Measurements from ENCODE around the gene KCNIP4. TPM values are rescaled to one million over a fixed set of nuclear protein-coding genes. Genes with fewer than 3 reads are reported as not detected.

Gene KCNIP4
- total and polyA plus RNA-seq, 11 donors: 0.19 TPM; not detected in 10

- intact Hi-C loops (cut with DNase I): no loop called here
- DNase-seq (no peak), ATAC-seq (no peak)
- Histone ChIP-seq H3K36me3 (no peaks in the 10 kb centered on the region), H3K4me1 (no peaks in the 10 kb centered on the region), H3K27me3 (no peaks in the 10 kb centered on the region), H3K4me3 (no peak overlapping the region), H3K27ac (no peak overlapping the region), H3K9me3 (no peaks in the 10 kb centered on the region)
- WGBS, 4 donors: 71 to 92% (median 77%) methylated on average over 3 of the region's 3 CpGs
- TF ChIP-seq POLR2A (IDR thresholded peaks at IDR 0.05): no peak
- TF ChIP-seq, protein P1, sequence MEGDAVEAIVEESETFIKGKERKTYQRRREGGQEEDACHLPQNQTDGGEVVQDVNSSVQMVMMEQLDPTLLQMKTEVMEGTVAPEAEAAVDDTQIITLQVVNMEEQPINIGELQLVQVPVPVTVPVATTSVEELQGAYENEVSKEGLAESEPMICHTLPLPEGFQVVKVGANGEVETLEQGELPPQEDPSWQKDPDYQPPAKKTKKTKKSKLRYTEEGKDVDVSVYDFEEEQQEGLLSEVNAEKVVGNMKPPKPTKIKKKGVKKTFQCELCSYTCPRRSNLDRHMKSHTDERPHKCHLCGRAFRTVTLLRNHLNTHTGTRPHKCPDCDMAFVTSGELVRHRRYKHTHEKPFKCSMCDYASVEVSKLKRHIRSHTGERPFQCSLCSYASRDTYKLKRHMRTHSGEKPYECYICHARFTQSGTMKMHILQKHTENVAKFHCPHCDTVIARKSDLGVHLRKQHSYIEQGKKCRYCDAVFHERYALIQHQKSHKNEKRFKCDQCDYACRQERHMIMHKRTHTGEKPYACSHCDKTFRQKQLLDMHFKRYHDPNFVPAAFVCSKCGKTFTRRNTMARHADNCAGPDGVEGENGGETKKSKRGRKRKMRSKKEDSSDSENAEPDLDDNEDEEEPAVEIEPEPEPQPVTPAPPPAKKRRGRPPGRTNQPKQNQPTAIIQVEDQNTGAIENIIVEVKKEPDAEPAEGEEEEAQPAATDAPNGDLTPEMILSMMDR (IDR thresholded peaks at IDR 0.05): no peak
Measured at GRCh38 chr4:21571100-21571499, 377.5 kb downstream of the KCNIP4 start.

DNA sequence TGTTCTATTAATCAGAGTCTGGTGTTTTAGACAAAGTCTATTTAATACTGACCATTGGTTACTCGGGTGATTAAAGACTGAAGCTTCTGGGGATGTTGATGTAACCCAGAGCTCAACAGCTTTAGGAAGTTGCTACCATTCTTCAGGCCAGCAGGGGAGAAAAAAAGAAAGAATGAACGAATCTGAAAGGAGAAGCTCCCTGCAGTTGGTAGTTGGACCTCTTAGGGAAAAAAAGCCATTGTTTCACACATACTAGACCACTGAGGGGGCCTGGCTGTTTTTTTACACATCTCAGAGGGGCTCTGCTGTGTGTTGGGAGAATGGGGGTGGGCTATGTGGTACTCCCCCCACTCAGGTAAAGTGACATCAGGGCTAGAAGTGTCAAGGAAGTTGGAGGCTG is 378.9 kb downstream of the KCNIP4 start:
- DNase-seq: no peak

GRCh38 chr4:21555083-21555482 is 393.5 kb downstream of the KCNIP4 start:
- 56 to 84% (median 70%) methylated on average over 3 of the region's 3 CpGs for WGBS, 4 donors
- Histone ChIP-seq H3K4me3 (no peak overlapping the region), H3K27ac (no peak overlapping the region), H3K36me3 (no peaks in the 10 kb centered on the region), H3K9me3 (no peaks in the 10 kb centered on the region), H3K27me3 (peaks cover 0 to 3% (median 0%) of the 10 kb centered on the region in 9 donors), H3K4me1 (peaks cover 0 to 5% (median 0%) of the 10 kb centered on the region in 12 donors)
- TF ChIP-seq, protein P1 (IDR thresholded peaks at IDR 0.05): no peak
- no peak for TF ChIP-seq POLR2A (IDR thresholded peaks at IDR 0.05)
- ATAC-seq (no peak), DNase-seq (no peak)
- intact Hi-C loops (cut with DNase I): no loop called here

More for the DNA sequence above, 378.9 kb downstream of the KCNIP4 start:
- WGBS, 4 donors: 46 to 60% (median 55%) methylated on average over 2 of the region's 2 CpGs
- H3K9me3 ChIP-seq: no peaks in the 10 kb centered on the region
- H3K36me3 ChIP-seq: no peaks in the 10 kb centered on the region
- H3K27me3 ChIP-seq: no peaks in the 10 kb centered on the region
- H3K27ac ChIP-seq: no peak overlapping the region
- H3K4me1 ChIP-seq: no peaks in the 10 kb centered on the region
- intact Hi-C loops (cut with DNase I): no loop called here
- H3K4me3 ChIP-seq: no peak overlapping the region
- TF ChIP-seq, protein P1 (IDR thresholded peaks at IDR 0.05): no peak
- TF ChIP-seq POLR2A (IDR thresholded peaks at IDR 0.05): no peak
- no peak for ATAC-seq

GRCh38 chr4:21554500-21554899 is 394.1 kb downstream of the KCNIP4 start:
- peaks cover 0 to 5% (median 0%) of the 10 kb centered on the region in 12 donors for H3K4me1 ChIP-seq
- DNase-seq (no peak), ATAC-seq (no peak)
- no peak overlapping the region for H3K27ac ChIP-seq
- no peaks in the 10 kb centered on the region for H3K36me3 ChIP-seq
- no peak for TF ChIP-seq POLR2A (IDR thresholded peaks at IDR 0.05)
- TF ChIP-seq, protein P1 (IDR thresholded peaks at IDR 0.05): no peak
- intact Hi-C loops (cut with DNase I): no loop called here
- H3K27me3 ChIP-seq: peaks cover 0 to 3% (median 0%) of the 10 kb centered on the region in 9 donors
- no peak overlapping the region for H3K4me3 ChIP-seq
- H3K9me3 ChIP-seq: no peaks in the 10 kb centered on the region
- WGBS, 4 donors: 7 to 23% (median 17%) methylated on average over 3 of the region's 3 CpGs

All from heart left ventricle (tissue), 16 donors.